ENCODE measurements around the gene ZSWIM1. TPM values are rescaled to one million over a fixed set of nuclear protein-coding genes. Genes with fewer than 3 reads are reported as not detected.

The ZSWIM1 gene
- total RNA-seq, 1 experiment from 2014 or later, result 17.4 TPM

GRCh38 chr20:45851501-45851900 lies 29.5 kb upstream of the ZSWIM1 start:
- POLR2A ChIA-PET, result interaction anchor here (0.9 kb wide), 1 partner anchor 31 kb away, joined by 3 read pairs; no protein-coding TSS in a partner anchor
- Mint-ChIP-seq H3K4me1 (peaks cover 47% of the 10 kb centered on the region), H3K36me3 (peaks cover 24% of the 10 kb centered on the region; the same call in 1 of the 2 replicates), H3K27ac (no peak overlapping the region), H3K9me3 (no peaks in the 10 kb centered on the region), H3K4me3 (no peak overlapping the region), H3K27me3 (ENCODE audit: low read depth) (no peaks in the 10 kb centered on the region)
- CTCF ChIA-PET, result interaction anchor here (1.6 to 3.5 kb wide), 4 partner anchors 27 to 160 kb away, joined by 5 to 19 read pairs (median 8); partner anchors contain the start of genes CTSA and NEURL2
- no peak for TF ChIP-seq TP53 (CRISPR knock-in tag; IDR thresholded peaks at IDR 0.05)
- TF ChIP-seq ESRRA (CRISPR knock-in tag; IDR thresholded peaks at IDR 0.05; ENCODE audit: borderline replicate concordance), result no peak
- no peak for TF ChIP-seq ZMAT4 (CRISPR knock-in tag; IDR thresholded peaks at IDR 0.05)
- TF ChIP-seq AR (CRISPR knock-in tag; IDR thresholded peaks at IDR 0.05), result no peak
- TF ChIP-seq OVOL2 (CRISPR knock-in tag; IDR thresholded peaks at IDR 0.05; ENCODE audit: borderline replicate concordance), result no peak
- TF ChIP-seq FOXP1 (CRISPR knock-in tag; IDR thresholded peaks at IDR 0.05; ENCODE audit: borderline replicate concordance), result no peak
- TF ChIP-seq TEAD1 (CRISPR knock-in tag; IDR thresholded peaks at IDR 0.05), result no peak
- TF ChIP-seq ZNF317 (CRISPR knock-in tag; IDR thresholded peaks at IDR 0.05; ENCODE audit: borderline replicate concordance, low read depth), result no peak
- no peak for TF ChIP-seq MXD4 (CRISPR knock-in tag; IDR thresholded peaks at IDR 0.05; ENCODE audit: borderline replicate concordance)
- TF ChIP-seq ATF1 (CRISPR knock-in tag; IDR thresholded peaks at IDR 0.05), result no peak
- no peak for TF ChIP-seq IRF2 (CRISPR knock-in tag; IDR thresholded peaks at IDR 0.05; ENCODE audit: borderline replicate concordance, low read depth)
- TF ChIP-seq IRF1 (CRISPR knock-in tag; IDR thresholded peaks at IDR 0.05), result no peak
- TF ChIP-seq ZNF281 (CRISPR knock-in tag; IDR thresholded peaks at IDR 0.05), result no peak
- TF ChIP-seq EMX1 (CRISPR knock-in tag; IDR thresholded peaks at IDR 0.05), result no peak
- no peak for TF ChIP-seq ZNF396 (CRISPR knock-in tag; IDR thresholded peaks at IDR 0.05; ENCODE audit: borderline replicate concordance)
- no peak for TF ChIP-seq MLX (CRISPR knock-in tag; IDR thresholded peaks at IDR 0.05)
- TF ChIP-seq ATF3 (CRISPR knock-in tag; conservative IDR thresholded peaks at IDR 0.05), result no peak
- TF ChIP-seq SMAD3 (CRISPR knock-in tag; IDR thresholded peaks at IDR 0.05; ENCODE audit: borderline replicate concordance), result no peak
- TF ChIP-seq CDX4 (CRISPR knock-in tag; IDR thresholded peaks at IDR 0.05; ENCODE audit: borderline replicate concordance), result no peak
- TF ChIP-seq NFE2L1 (CRISPR knock-in tag; IDR thresholded peaks at IDR 0.05), result no peak
- no peak for DNase-seq (ENCODE audit: low spot score)
- ATAC-seq, result no peak

All from WTC11 (cell line).